Testis (tissue), 3 donors: ENCODE measurements around the gene GPR152. TPM values are rescaled to one million over a fixed set of nuclear protein-coding genes. Genes with fewer than 3 reads are reported as not detected.

Source experiments
- DNase-seq: peaks from one replicate; pipeline ENCODE4 v3.0.0-alpha.2; 2019
- H3K27ac ChIP-seq, 2 donors: fragments of 200-600 bp; sonication (generic); one replicate each; pipeline ENCODE4 v1.5.1; 2019
- H3K27me3 ChIP-seq: fragments of 200-600 bp; sonication (generic); one replicate; pipeline ENCODE4 v1.5.1; 2019
- H3K36me3 ChIP-seq: fragments of 200-600 bp; sonication (generic); one replicate; pipeline ENCODE4 v1.5.1; 2017; ENCODE audit warnings: low read depth; ENCODE audit errors: missing control alignments
- H3K4me1 ChIP-seq: fragments of 200-600 bp; sonication (generic); one replicate; pipeline ENCODE4 v1.5.1; 2019
- H3K4me3 ChIP-seq, 2 donors: fragments of 200-600 bp; sonication (generic); one replicate each; pipeline ENCODE4 v1.5.1; 2017 to 2019
- H3K9me3 ChIP-seq: fragments of 200-600 bp; sonication (generic); one replicate; pipeline ENCODE4 v1.5.1; 2017
- CTCF ChIP-seq, 3 experiments: fragments of 450-650 bp in 2 of 3; fragments of 200-600 bp in 1 of 3; sonication (generic) in 1 of 3; IDR thresholded peaks; one replicate each; pipeline ENCODE4 v1.5.1; 2016 to 2019; ENCODE audit warnings: antibody characterized with exemption in 3 of 3, mild to moderate bottlenecking in 2 of 3, moderate library complexity in 1 of 3
- POLR2A ChIP-seq: fragments of 450-650 bp; IDR thresholded peaks from one replicate; pipeline ENCODE4 v1.6.1; 2017; ENCODE audit warnings: antibody characterized with exemption, mild to moderate bottlenecking, moderate library complexity
- WGBS, 2 donors: methylation state at CpG; one replicate each; pipeline ENCODE4 v1.1.5; 2018; 5-methylcytosine and 5-hydroxymethylcytosine counted together
- intact Hi-C: fragments of 100-400 bp; cut with DNase I; formaldehyde crosslinking; loops from one replicate; pipeline ENCODE4 v1.15.1; 2023; ENCODE audit warnings: low total_unique reads
- polyA plus RNA-seq: library from polyadenylated mRNA; stranded (reverse); fragments of 350-450 nt; fragmentation: Illumina TruSeq; extraction: RNeasy Lipid Tissue Mini Kit (QIAGEN cat#74804); gene quantifications from one replicate; pipeline ENCODE4 v1.2.3, GENCODE V29; 2014; ENCODE audit warnings: low read depth, low replicate concordance; ENCODE audit not compliant: insufficient read depth
- total RNA-seq, 2 donors: library from RNA; depleted of rRNA; stranded (reverse); fragments of >200 nt; gene quantifications; one replicate each; pipeline ENCODE4 v1.2.3, GENCODE V29; 2016

The GPR152 gene
- total and polyA plus RNA-seq, 3 donors from 2014 or later: not detected

- DNase-seq: no peak
- 88 to 89% methylated on average over 5 to 19 of the region's 19 CpGs for WGBS, 2 donors
- Histone ChIP-seq H3K9me3 (no peaks in the 10 kb centered on the region), H3K27ac (no peak overlapping the region), H3K4me3 (no peak overlapping the region), H3K4me1 (no peaks in the 10 kb centered on the region), H3K27me3 (no peaks in the 10 kb centered on the region), H3K36me3 (no peaks in the 10 kb centered on the region)
- TF ChIP-seq POLR2A: no peak
- no peak for TF ChIP-seq CTCF (IDR thresholded peaks at IDR 0.05)
- intact Hi-C loops: no loop called here
These were observed 39.7 kb upstream of the GPR152 start for GRCh38 chr11:67492069-67492727.

- Histone ChIP-seq H3K4me1 (no peaks in the 10 kb centered on the region), H3K27me3 (no peaks in the 10 kb centered on the region), H3K27ac (no peak overlapping the region), H3K4me3 (no peak overlapping the region), H3K9me3 (no peaks in the 10 kb centered on the region), H3K36me3 (no peaks in the 10 kb centered on the region)
- 86 to 93% methylated on average over 8 to 22 of the region's 24 CpGs for WGBS, 2 donors
- DNase-seq: no peak
- intact Hi-C loops: no loop called here
- TF ChIP-seq POLR2A: no peak
- TF ChIP-seq CTCF (IDR thresholded peaks at IDR 0.05): no peak
These were observed 38.9 kb upstream of the GPR152 start for GRCh38 chr11:67491276-67492068.

GRCh38 chr11:67490727-67491065, 38.2 kb upstream of the GPR152 start:
- Histone ChIP-seq H3K27me3 (no peaks in the 10 kb centered on the region), H3K4me3 (no peak overlapping the region), H3K27ac (no peak overlapping the region), H3K4me1 (no peaks in the 10 kb centered on the region), H3K9me3 (no peaks in the 10 kb centered on the region), H3K36me3 (no peaks in the 10 kb centered on the region)
- intact Hi-C loops: no loop called here
- no peak for DNase-seq
- 78 to 90% methylated on average over 2 to 12 of the region's 15 CpGs for WGBS, 2 donors
- TF ChIP-seq CTCF (IDR thresholded peaks at IDR 0.05) (no peak), POLR2A (no peak)

DNA sequence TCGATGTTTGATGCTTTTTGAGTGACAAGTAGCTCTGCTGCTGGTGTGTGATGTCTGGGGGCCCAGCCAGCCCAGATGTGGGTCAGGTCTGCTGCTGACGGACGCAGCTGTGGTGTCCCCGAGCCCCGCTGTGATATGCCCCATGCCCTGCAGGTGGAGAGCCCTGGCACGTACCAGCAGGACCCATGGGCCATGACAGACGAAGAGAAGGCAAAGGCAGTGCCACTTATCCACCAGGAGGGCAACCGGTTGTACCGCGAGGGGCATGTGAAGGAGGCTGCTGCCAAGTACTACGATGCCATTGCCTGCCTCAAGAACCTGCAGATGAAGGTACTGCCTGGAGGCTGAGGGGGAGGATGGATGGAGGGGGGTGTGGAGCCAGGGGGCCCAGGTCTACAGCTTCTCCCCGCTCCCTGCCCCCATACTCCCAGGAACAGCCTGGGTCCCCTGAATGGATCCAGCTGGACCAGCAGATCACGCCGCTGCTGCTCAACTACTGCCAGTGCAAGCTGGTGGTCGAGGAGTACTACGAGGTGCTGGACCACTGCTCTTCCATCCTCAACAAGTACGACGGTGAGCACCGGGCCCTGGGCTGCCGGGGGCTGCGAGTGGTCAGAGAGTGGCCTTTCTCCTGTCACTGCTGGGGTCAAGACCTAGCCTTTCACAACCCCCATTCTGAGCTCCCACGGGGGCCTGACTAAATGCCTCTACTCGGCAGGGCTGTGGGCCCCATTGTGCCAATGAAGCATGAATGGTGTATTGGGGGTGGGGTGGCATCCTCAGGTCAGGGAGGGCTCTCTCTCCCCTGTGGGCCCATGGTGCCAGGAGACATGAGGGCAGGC, 37.6 kb upstream of the GPR152 start:
- intact Hi-C loops: loop anchor here (10.0 kb wide), 1 partner anchor 85 kb away; the partner anchor contains the start of genes PPP1CA and TBC1D10C
- TF ChIP-seq POLR2A: no peak
- no peak for TF ChIP-seq CTCF (IDR thresholded peaks at IDR 0.05)
- DNase-seq: no peak
- no peak overlapping the region for H3K27ac ChIP-seq
- WGBS, 2 donors: 88 to 98% methylated on average over 4 to 23 of the region's 23 CpGs
- H3K36me3 ChIP-seq: no peaks in the 10 kb centered on the region
- H3K9me3 ChIP-seq: no peaks in the 10 kb centered on the region
- H3K4me3 ChIP-seq: no peak overlapping the region
- no peaks in the 10 kb centered on the region for H3K27me3 ChIP-seq
- H3K4me1 ChIP-seq: no peaks in the 10 kb centered on the region
